ENCODE data around the gene PHLDB3. TPM values are rescaled to one million over a fixed set of nuclear protein-coding genes. Genes with fewer than 3 reads are reported as not detected.

Gene PHLDB3
- total and polyA plus RNA-seq, 5 donors: 6.3 to 11.4 (median 7.2) TPM

GRCh38 chr19:43468354-43469159 lies 36.0 kb downstream of the PHLDB3 start:
- Histone ChIP-seq H3K9me3 (ENCODE audit: control insufficient read depth, low read length) (no peaks in the 10 kb centered on the region), H3K4me1 (ENCODE audit: control insufficient read depth, insufficient read depth, low read length) (no peaks in the 10 kb centered on the region), H3K27ac (ENCODE audit: low read length) (no peak overlapping the region), H3K4me3 (ENCODE audit: low read length) (no peak overlapping the region), H3K27me3 (ENCODE audit: control insufficient read depth, insufficient read depth) (no peaks in the 10 kb centered on the region)
- no peak for ATAC-seq
- 92% methylated on average over 4 of the region's 4 CpGs for WGBS
- no peak for DNase-seq
- intact Hi-C loops (cut with DNase I): no loop called here

- no peak for DNase-seq
- ATAC-seq: no peak
- Histone ChIP-seq H3K4me3 (ENCODE audit: low read length) (no peak overlapping the region), H3K27me3 (ENCODE audit: control insufficient read depth, insufficient read depth) (no peaks in the 10 kb centered on the region), H3K27ac (ENCODE audit: low read length) (no peak overlapping the region), H3K9me3 (ENCODE audit: control insufficient read depth, low read length) (no peaks in the 10 kb centered on the region), H3K4me1 (ENCODE audit: control insufficient read depth, insufficient read depth, low read length) (no peaks in the 10 kb centered on the region)
- intact Hi-C loops (cut with DNase I): no loop called here
- WGBS: 89% methylated on average over 4 of the region's 4 CpGs
Measured at GRCh38 chr19:43467730-43468129, 36.8 kb downstream of the PHLDB3 start.

- intact Hi-C loops (cut with DNase I): no loop called here
- Histone ChIP-seq H3K4me1 (ENCODE audit: control insufficient read depth, insufficient read depth, low read length) (no peaks in the 10 kb centered on the region), H3K4me3 (ENCODE audit: low read length) (no peak overlapping the region), H3K9me3 (ENCODE audit: control insufficient read depth, low read length) (no peaks in the 10 kb centered on the region), H3K27ac (ENCODE audit: low read length) (no peak overlapping the region), H3K27me3 (ENCODE audit: control insufficient read depth, insufficient read depth) (no peaks in the 10 kb centered on the region)
- DNase-seq (no peak), ATAC-seq (no peak)
- 86% methylated on average over 6 of the region's 6 CpGs for WGBS
Measured at GRCh38 chr19:43467276-43467675, 37.3 kb downstream of the PHLDB3 start.

- Histone ChIP-seq H3K4me3 (ENCODE audit: low read length) (no peak overlapping the region), H3K27ac (ENCODE audit: low read length) (no peak overlapping the region), H3K4me1 (ENCODE audit: control insufficient read depth, insufficient read depth, low read length) (no peaks in the 10 kb centered on the region), H3K9me3 (ENCODE audit: control insufficient read depth, low read length) (no peaks in the 10 kb centered on the region), H3K27me3 (ENCODE audit: control insufficient read depth, insufficient read depth) (no peaks in the 10 kb centered on the region)
- ATAC-seq (no peak), DNase-seq (no peak)
- WGBS: 94% methylated on average over 1 of the region's 1 CpG
- intact Hi-C loops (cut with DNase I): no loop called here
Measured at GRCh38 chr19:43466793-43467192, 37.8 kb downstream of the PHLDB3 start.

- no peaks in the 10 kb centered on the region for H3K4me1 ChIP-seq (ENCODE audit: control insufficient read depth, insufficient read depth, low read length)
- H3K4me3 ChIP-seq (ENCODE audit: low read length): peak within 1 kb of the TSS; percentile 69
- intact Hi-C loops (cut with DNase I): no loop called here
- DNase-seq (peak; percentile 54 to 75 (median 60)), ATAC-seq (no peak)
- no peaks in the 10 kb centered on the region for H3K9me3 ChIP-seq (ENCODE audit: control insufficient read depth, low read length)
- no peaks in the 10 kb centered on the region for H3K27me3 ChIP-seq (ENCODE audit: control insufficient read depth, insufficient read depth)
- H3K27ac ChIP-seq (ENCODE audit: low read length): no peak within 1 kb of the TSS
- 32% methylated on average over 24 of the region's 24 CpGs for WGBS
Measured at GRCh38 chr19:43465468-43466120, 39.0 kb downstream of the PHLDB3 start, which contains the start of gene LYPD3. Gene LYPD3 (minus strand): TSS chr19:43465608. CDS start chr19:43465571, 37 bp downstream.

- ATAC-seq (peak; percentile 82), DNase-seq (peak; percentile 83 to 94 (median 93))
- no peaks in the 10 kb centered on the region for H3K27me3 ChIP-seq (ENCODE audit: control insufficient read depth, insufficient read depth)
- H3K9me3 ChIP-seq (ENCODE audit: control insufficient read depth, low read length): no peaks in the 10 kb centered on the region
- 6% methylated on average over 33 of the region's 33 CpGs for WGBS
- peak overlapping the region; percentile 69 for H3K4me3 ChIP-seq (ENCODE audit: low read length)
- intact Hi-C loops (cut with DNase I): loop anchor here in 2 of 4 donors (5.0 kb wide), 1 partner anchor 38 kb away; the partner anchor contains the start of gene PHLDB3 (in 2 of the 2)
- no peaks in the 10 kb centered on the region for H3K4me1 ChIP-seq (ENCODE audit: control insufficient read depth, insufficient read depth, low read length)
- H3K27ac ChIP-seq (ENCODE audit: low read length): peak overlapping the region; percentile 13
Measured at GRCh38 chr19:43464134-43464775, 40.3 kb downstream of the PHLDB3 start.

- under 1% methylated on average over 57 of the region's 57 CpGs for WGBS
- Histone ChIP-seq H3K9me3 (ENCODE audit: control insufficient read depth, low read length) (no peaks in the 10 kb centered on the region), H3K4me3 (ENCODE audit: low read length) (peak overlapping the region; percentile 69), H3K27me3 (ENCODE audit: control insufficient read depth, insufficient read depth) (no peaks in the 10 kb centered on the region), H3K4me1 (ENCODE audit: control insufficient read depth, insufficient read depth, low read length) (no peaks in the 10 kb centered on the region), H3K27ac (ENCODE audit: low read length) (peak overlapping the region; percentile 13)
- DNase-seq: peak; percentile 98 to 100 (median 99)
- intact Hi-C loops (cut with DNase I): loop anchor here in 2 of 4 donors (5.0 kb wide), 1 partner anchor 39 kb away; the partner anchor contains the start of gene PHLDB3 (in 2 of the 2)
- ATAC-seq: peak; percentile 96 to 97
Measured at GRCh38 chr19:43463381-43464133, 41.0 kb downstream of the PHLDB3 start.

- Histone ChIP-seq H3K4me1 (ENCODE audit: control insufficient read depth, insufficient read depth, low read length) (no peaks in the 10 kb centered on the region), H3K27ac (ENCODE audit: low read length) (peak overlapping the region; percentile 10), H3K4me3 (ENCODE audit: low read length) (peak overlapping the region; percentile 69), H3K27me3 (ENCODE audit: control insufficient read depth, insufficient read depth) (no peaks in the 10 kb centered on the region), H3K9me3 (ENCODE audit: control insufficient read depth, low read length) (no peaks in the 10 kb centered on the region)
- 12% methylated on average over 33 of the region's 33 CpGs for WGBS
- intact Hi-C loops (cut with DNase I): loop anchor here in 2 of 4 donors (5.0 kb wide), 1 partner anchor 39 kb away; the partner anchor contains the start of gene PHLDB3 (in 2 of the 2)
- no peak for ATAC-seq
- DNase-seq: no peak
Measured at GRCh38 chr19:43462785-43463380, 41.7 kb downstream of the PHLDB3 start.

- no peak overlapping the region for H3K27ac ChIP-seq (ENCODE audit: low read length)
- no peaks in the 10 kb centered on the region for H3K27me3 ChIP-seq (ENCODE audit: control insufficient read depth, insufficient read depth)
- H3K9me3 ChIP-seq (ENCODE audit: control insufficient read depth, low read length): no peaks in the 10 kb centered on the region
- H3K4me1 ChIP-seq (ENCODE audit: control insufficient read depth, insufficient read depth, low read length): no peaks in the 10 kb centered on the region
- no peak for ATAC-seq
- WGBS: 90% methylated on average over 7 of the region's 7 CpGs
- intact Hi-C loops (cut with DNase I): loop anchor here in 2 of 4 donors (5.0 kb wide), 1 partner anchor 40 kb away; the partner anchor contains the start of gene PHLDB3 (in 2 of the 2)
- no peak overlapping the region for H3K4me3 ChIP-seq (ENCODE audit: low read length)
- DNase-seq: no peak
Measured at GRCh38 chr19:43462383-43462782, 42.2 kb downstream of the PHLDB3 start.

- intact Hi-C loops (cut with DNase I): loop anchor here in 2 of 4 donors (5.0 kb wide), 1 partner anchor 41 kb away; the partner anchor contains the start of gene PHLDB3 (in 2 of the 2)
- DNase-seq: no peak
- WGBS: 89% methylated on average over 12 of the region's 12 CpGs
Measured at GRCh38 chr19:43461303-43461702, 43.2 kb downstream of the PHLDB3 start.

More at GRCh38 chr19:43461303-43461702, 43.2 kb downstream of the PHLDB3 start:
- no peaks in the 10 kb centered on the region for H3K4me1 ChIP-seq (ENCODE audit: control insufficient read depth, insufficient read depth, low read length)
- H3K27ac ChIP-seq (ENCODE audit: low read length): no peak overlapping the region
- no peak for ATAC-seq
- H3K9me3 ChIP-seq (ENCODE audit: control insufficient read depth, low read length): no peaks in the 10 kb centered on the region
- no peak overlapping the region for H3K4me3 ChIP-seq (ENCODE audit: low read length)
- H3K27me3 ChIP-seq (ENCODE audit: control insufficient read depth, insufficient read depth): no peaks in the 10 kb centered on the region
